Spleen (tissue), 11 donors: Measurements from ENCODE around the gene MLKL. TPM values are rescaled to one million over a fixed set of nuclear protein-coding genes. Genes with fewer than 3 reads are reported as not detected.

Source experiments
- DNase-seq: peaks from one replicate; pipeline ENCODE4 v3.0.0-alpha.2; 2020
- H3K27ac ChIP-seq, 8 donors: fragments of 200-600 bp; sonication (generic) in 7 of 8; 1 replicate in 4 of 8; 2 replicates in 4 of 8; pipeline versions ENCODE4 v1.5.0 to v1.8.0; 2016 to 2021; ENCODE audit warnings: inconsistent platforms in 4 of 8, mild to moderate bottlenecking in 4 of 8, moderate library complexity in 1 of 8
- H3K27me3 ChIP-seq, 7 donors: fragments of 200-600 bp; sonication (generic) in 6 of 7; replicated peaks in 1 of 7; 1 replicate in 4 of 7; 2 replicates in 3 of 7; pipeline versions ENCODE4 v1.5.0 to v1.8.0; 2016 to 2021; ENCODE audit warnings: inconsistent platforms in 3 of 7, mild to moderate bottlenecking in 1 of 7
- H3K36me3 ChIP-seq, 6 donors: fragments of 200-600 bp; sonication (generic) in 5 of 6; 1 replicate in 4 of 6; 2 replicates in 2 of 6; pipeline versions ENCODE4 v1.5.0 to v1.8.0; 2016 to 2021; ENCODE audit warnings: inconsistent platforms in 2 of 6
- H3K4me1 ChIP-seq, 6 donors: fragments of 200-600 bp; sonication (generic) in 5 of 6; 1 replicate in 3 of 6; 2 replicates in 3 of 6; pipeline versions ENCODE4 v1.5.0 to v1.8.0; 2016 to 2021; ENCODE audit warnings: inconsistent platforms in 3 of 6
- H3K4me3 ChIP-seq, 8 donors: fragments of 200-600 bp; sonication (generic) in 7 of 8; 1 replicate in 4 of 8; 2 replicates in 4 of 8; pipeline versions ENCODE4 v1.5.0 to v1.8.0; 2016 to 2021; ENCODE audit warnings: inconsistent platforms in 4 of 8, mild to moderate bottlenecking in 4 of 8, moderate library complexity in 2 of 8
- H3K9me3 ChIP-seq, 8 donors: fragments of 200-600 bp; sonication (generic) in 7 of 8; 1 replicate in 4 of 8; 2 replicates in 4 of 8; pipeline versions ENCODE4 v1.5.0 to v1.8.0; 2016 to 2021; ENCODE audit warnings: inconsistent platforms in 4 of 8
- POLR2A ChIP-seq, 3 donors: fragments of 450-650 bp; IDR thresholded peaks; one replicate each; pipeline ENCODE4 v1.5.1; 2017; ENCODE audit warnings: antibody characterized with exemption in 3 of 3, mild to moderate bottlenecking in 1 of 3
- POLR2AphosphoS5 ChIP-seq, 3 donors: sonication (generic); formaldehyde crosslinking; IDR thresholded peaks; one replicate each; pipeline ENCODE4 v1.5.1; 2017; ENCODE audit warnings: antibody characterized with exemption in 3 of 3
- WGBS, 5 donors: extraction: QIAGEN DNeasy Blood & Tissue Kit in 3 of 5; methylation state at CpG; one replicate each; pipeline versions ENCODE4 v1.1.5 to v1.1.7; 2013 to 2018; 5-methylcytosine and 5-hydroxymethylcytosine counted together
- intact Hi-C: fragments of 100-400 bp; cut with DNase I; formaldehyde crosslinking; loops from one replicate; pipeline ENCODE4 v1.15.0; 2023; ENCODE audit warnings: low total_unique reads
- polyA plus RNA-seq, 3 donors: library from polyadenylated mRNA; stranded (reverse); fragments of 200-250 nt; gene quantifications; one replicate each; pipeline ENCODE4 v1.2.1, GENCODE V29; 2013
- total RNA-seq, 7 donors: library from RNA; depleted of rRNA in 3 of 7; stranded (reverse); fragments of >200 nt in 3 of 7; fragmentation: NEBNext Ultra II Directional in 4 of 7; extraction: Animal tissue kit (Norgen Biotek cat#: 25700) in 4 of 7; gene quantifications; one replicate each; pipeline versions ENCODE4 v1.1.0 to v1.2.1, GENCODE V29; 2016 to 2021
- TF ChIP-seq, protein P1 (sequence below), 11 experiments: fragments of 200-600 bp in 7 of 11; fragments of 450-650 bp in 4 of 11; sonication (generic) in 4 of 11; IDR thresholded peaks in 8 of 11; conservative IDR thresholded peaks in 3 of 11; 1 replicate in 7 of 11; 2 replicates in 4 of 11; pipeline versions ENCODE4 v1.4.0 to v1.8.0; 2016 to 2021; ENCODE audit warnings: antibody characterized with exemption in 11 of 11, inconsistent platforms in 4 of 11, mild to moderate bottlenecking in 1 of 11
- donor health status: healthy with polysubstance abuse.
- donor health status: DM: no; HTN: no; CAD: no; lungs with moderate emphysema.
- donor health status: DM: no; HTN: no; CAD: no.
- donor health status: Bipolar disorder and iron deficiency.
- donor health status: healthy.
- donor health status: DM: no; HTN: no; CAD: no.
- donor health status: DM: yes; HTN: yes; CAD: no.

Gene MLKL
- total and polyA plus RNA-seq, 10 donors: 21.4 to 69.6 (median 50.5) TPM

DNA sequence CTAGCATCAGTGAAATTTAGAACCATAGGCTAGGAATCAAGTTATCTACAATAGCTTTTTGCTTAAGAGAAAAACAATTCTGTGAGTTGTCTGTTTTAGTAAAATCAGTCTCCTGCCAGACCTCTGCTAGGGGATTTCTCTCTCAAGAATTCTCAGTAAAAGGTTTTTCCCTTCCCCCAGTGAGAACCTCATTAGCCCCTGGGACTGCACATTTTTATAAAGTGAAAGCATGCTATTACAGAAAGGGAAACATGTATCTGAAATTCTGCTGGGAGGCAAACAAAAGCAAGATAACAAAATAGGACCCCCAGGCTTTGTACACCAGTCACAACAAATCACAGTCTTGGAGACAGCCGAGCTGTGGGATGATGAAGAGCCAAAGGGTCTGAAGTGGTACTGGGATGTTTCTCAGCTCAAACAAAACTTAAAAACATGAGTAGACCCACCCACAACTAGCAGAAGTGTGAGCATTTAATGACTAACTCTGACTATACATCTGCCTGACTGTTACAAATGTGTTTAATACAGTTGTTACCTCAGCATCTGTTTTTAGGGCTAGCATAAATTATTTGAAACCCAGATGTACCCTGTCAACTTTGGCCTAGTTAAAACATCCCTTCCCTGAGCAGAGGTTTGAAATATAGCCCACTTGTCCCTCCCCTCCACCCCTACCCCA, 73.8 kb downstream of the MLKL start:
- intact Hi-C loops: no loop called here
- Histone ChIP-seq H3K27ac (no peak overlapping the region), H3K4me3 (no peak overlapping the region), H3K36me3 (peaks cover 6 to 100% (median 93%) of the 10 kb centered on the region in 6 donors), H3K27me3 (no peaks in the 10 kb centered on the region), H3K4me1 (no peaks in the 10 kb centered on the region), H3K9me3 (no peaks in the 10 kb centered on the region)
- DNase-seq: no peak
- WGBS, 5 donors: 0 to 40% (median 0%) methylated on average over 1 of the region's 1 CpG; no CpG with 5 or more reads in 2 of the 5 donors
- TF ChIP-seq POLR2A (IDR thresholded peaks at IDR 0.05): no peak
- TF ChIP-seq, protein P1, sequence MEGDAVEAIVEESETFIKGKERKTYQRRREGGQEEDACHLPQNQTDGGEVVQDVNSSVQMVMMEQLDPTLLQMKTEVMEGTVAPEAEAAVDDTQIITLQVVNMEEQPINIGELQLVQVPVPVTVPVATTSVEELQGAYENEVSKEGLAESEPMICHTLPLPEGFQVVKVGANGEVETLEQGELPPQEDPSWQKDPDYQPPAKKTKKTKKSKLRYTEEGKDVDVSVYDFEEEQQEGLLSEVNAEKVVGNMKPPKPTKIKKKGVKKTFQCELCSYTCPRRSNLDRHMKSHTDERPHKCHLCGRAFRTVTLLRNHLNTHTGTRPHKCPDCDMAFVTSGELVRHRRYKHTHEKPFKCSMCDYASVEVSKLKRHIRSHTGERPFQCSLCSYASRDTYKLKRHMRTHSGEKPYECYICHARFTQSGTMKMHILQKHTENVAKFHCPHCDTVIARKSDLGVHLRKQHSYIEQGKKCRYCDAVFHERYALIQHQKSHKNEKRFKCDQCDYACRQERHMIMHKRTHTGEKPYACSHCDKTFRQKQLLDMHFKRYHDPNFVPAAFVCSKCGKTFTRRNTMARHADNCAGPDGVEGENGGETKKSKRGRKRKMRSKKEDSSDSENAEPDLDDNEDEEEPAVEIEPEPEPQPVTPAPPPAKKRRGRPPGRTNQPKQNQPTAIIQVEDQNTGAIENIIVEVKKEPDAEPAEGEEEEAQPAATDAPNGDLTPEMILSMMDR (IDR thresholded peaks at IDR 0.05 in 8 of 11, conservative IDR thresholded peaks at IDR 0.05 in 3 of 11): no peak
- no peak for TF ChIP-seq POLR2AphosphoS5 (IDR thresholded peaks at IDR 0.05)

DNA sequence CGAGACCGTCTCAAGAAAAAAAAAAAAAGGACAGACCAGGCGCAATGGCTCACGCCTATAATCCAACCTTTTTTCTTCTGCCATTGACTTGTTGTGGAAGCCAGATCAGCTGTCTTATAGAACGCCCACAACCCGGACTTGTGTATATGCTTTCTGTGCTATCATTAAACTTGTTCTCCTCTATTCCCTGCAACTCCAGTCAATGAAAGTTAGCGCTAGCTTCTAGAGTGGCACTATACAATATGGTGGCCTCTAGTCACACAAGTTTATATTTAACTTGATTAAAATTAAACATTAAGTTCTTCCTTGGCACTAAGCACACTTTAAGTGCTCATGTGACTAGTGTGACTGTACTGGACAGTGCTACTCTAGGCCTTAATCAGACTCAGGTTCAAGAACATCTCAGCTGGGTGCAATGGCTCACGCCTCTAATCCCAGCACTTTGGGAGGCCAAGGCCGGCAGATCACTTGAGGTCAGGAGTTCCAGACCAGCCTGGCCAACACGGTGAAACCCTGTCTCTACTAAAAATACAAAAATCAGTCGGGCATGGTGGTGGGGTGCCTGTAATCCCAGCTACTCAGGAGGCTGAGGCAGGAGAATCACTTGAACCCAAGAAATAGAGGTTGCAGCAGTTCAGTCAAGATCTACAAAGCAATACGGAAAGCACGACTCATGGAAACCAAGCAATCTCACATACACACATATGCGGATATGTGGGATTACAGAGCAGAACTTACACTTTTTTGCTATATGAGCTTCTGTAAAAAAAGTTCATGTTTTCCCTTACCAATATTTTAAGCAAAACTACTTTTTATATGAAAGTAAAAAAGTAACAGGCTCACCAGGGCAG, 74.9 kb downstream of the MLKL start:
- 90 to 96% (median 93%) methylated on average over 14 of the region's 14 CpGs for WGBS, 5 donors
- Histone ChIP-seq H3K4me1 (no peaks in the 10 kb centered on the region), H3K36me3 (peaks cover 2 to 100% (median 90%) of the 10 kb centered on the region in 6 donors), H3K9me3 (no peaks in the 10 kb centered on the region), H3K4me3 (no peak overlapping the region), H3K27ac (no peak overlapping the region), H3K27me3 (no peaks in the 10 kb centered on the region)
- intact Hi-C loops: no loop called here
- TF ChIP-seq POLR2AphosphoS5 (IDR thresholded peaks at IDR 0.05) (no peak), POLR2A (IDR thresholded peaks at IDR 0.05) (no peak)
- TF ChIP-seq, protein P1 (IDR thresholded peaks at IDR 0.05 in 8 of 11, conservative IDR thresholded peaks at IDR 0.05 in 3 of 11): no peak
- no peak for DNase-seq

DNA sequence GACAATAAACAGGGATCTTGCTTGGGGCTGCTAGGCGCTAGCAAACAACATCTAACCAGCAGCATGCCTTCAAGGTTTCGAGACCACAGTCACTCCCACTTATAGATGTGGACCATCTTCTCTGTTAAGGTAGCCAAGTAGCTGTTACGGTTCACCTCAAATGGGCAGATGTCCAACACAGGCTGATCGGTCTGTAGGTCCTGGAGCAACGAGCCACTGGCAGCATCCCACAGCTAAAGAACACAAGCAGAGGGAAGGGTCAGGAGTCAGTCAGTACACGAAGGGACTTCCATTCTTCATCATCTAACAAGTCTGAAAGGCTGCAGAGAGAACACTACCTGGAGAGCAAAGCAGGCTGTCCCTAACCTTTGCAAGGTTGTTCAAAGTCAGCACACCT, 76.8 kb downstream of the MLKL start:
- 88 to 93% (median 91%) methylated on average over 6 of the region's 6 CpGs for WGBS, 5 donors
- no peaks in the 10 kb centered on the region for H3K9me3 ChIP-seq
- no peaks in the 10 kb centered on the region for H3K4me1 ChIP-seq
- no peak overlapping the region for H3K27ac ChIP-seq
- no peak for DNase-seq
- no peaks in the 10 kb centered on the region for H3K27me3 ChIP-seq
- TF ChIP-seq POLR2A (IDR thresholded peaks at IDR 0.05) (no peak), POLR2AphosphoS5 (IDR thresholded peaks at IDR 0.05) (no peak)
- TF ChIP-seq, protein P1 (IDR thresholded peaks at IDR 0.05 in 8 of 11, conservative IDR thresholded peaks at IDR 0.05 in 3 of 11): no peak
- no peak overlapping the region for H3K4me3 ChIP-seq
- intact Hi-C loops: no loop called here
- peaks cover 2 to 100% (median 71%) of the 10 kb centered on the region in 6 donors for H3K36me3 ChIP-seq
